Esophagus muscularis mucosa (tissue), 4 donors: ENCODE measurements around the gene HDGFL3. TPM values are rescaled to one million over a fixed set of nuclear protein-coding genes. Genes with fewer than 3 reads are reported as not detected.

ENCODE experiments used
- DNase-seq: peaks from one replicate; pipeline ENCODE4 v3.0.0-alpha.2; 2017; ENCODE audit errors: extremely low spot score
- H3K27ac ChIP-seq, 4 donors: fragments of 200-600 bp; sonication (generic); replicated peaks in 1 of 4; 1 replicate in 3 of 4; 2 replicates in 1 of 4; pipeline ENCODE4 v1.5.1; 2016 to 2019; ENCODE audit warnings: mild to moderate bottlenecking in 1 of 4
- H3K27me3 ChIP-seq, 4 donors: fragments of 200-600 bp; sonication (generic); one replicate each; pipeline versions ENCODE4 v1.5.1 to v1.6.0; 2016 to 2019
- H3K36me3 ChIP-seq, 4 donors: fragments of 200-600 bp; sonication (generic); one replicate each; pipeline ENCODE4 v1.5.1; 2016 to 2019
- H3K4me1 ChIP-seq, 4 donors: fragments of 200-600 bp; sonication (generic); one replicate each; pipeline ENCODE4 v1.5.1; 2016 to 2019
- H3K4me3 ChIP-seq, 4 donors: fragments of 200-600 bp; sonication (generic); 1 replicate in 2 of 4; 2 replicates in 2 of 4; pipeline ENCODE4 v1.5.1; 2016 to 2019; ENCODE audit warnings: mild to moderate bottlenecking in 4 of 4, moderate library complexity in 1 of 4
- H3K9me3 ChIP-seq, 4 donors: fragments of 200-600 bp; sonication (generic); 1 replicate in 3 of 4; 2 replicates in 1 of 4; pipeline ENCODE4 v1.5.1; 2016 to 2019
- CTCF ChIP-seq, 3 experiments: fragments of 200-600 bp in 2 of 3; fragments of 450-650 bp in 1 of 3; sonication (generic) in 2 of 3; IDR thresholded peaks; one replicate each; pipeline ENCODE4 v1.5.1; 2017 to 2019; ENCODE audit warnings: antibody characterized with exemption in 3 of 3, mild to moderate bottlenecking in 2 of 3, moderate library complexity in 1 of 3
- EP300 ChIP-seq: sonication (generic); formaldehyde crosslinking; IDR thresholded peaks from one replicate; pipeline ENCODE4 v1.6.1; 2017; ENCODE audit warnings: antibody characterized with exemption
- POLR2A ChIP-seq: fragments of 450-650 bp; IDR thresholded peaks from one replicate; pipeline ENCODE4 v1.6.1; 2017; ENCODE audit warnings: antibody characterized with exemption, moderate library complexity, mild to moderate bottlenecking, low read depth
- POLR2AphosphoS5 ChIP-seq, 2 donors: sonication (generic); formaldehyde crosslinking; IDR thresholded peaks; one replicate each; pipeline ENCODE4 v1.6.1; 2017; ENCODE audit warnings: antibody characterized with exemption in 2 of 2
- WGBS: methylation state at CpG from one replicate; pipeline ENCODE4 v1.1.5; 2018; 5-methylcytosine and 5-hydroxymethylcytosine counted together
- intact Hi-C: fragments of 100-400 bp; cut with DNase I; formaldehyde crosslinking; loops from one replicate; pipeline ENCODE4 v1.15.1; 2023
- total RNA-seq, 4 donors: library from RNA; depleted of rRNA; stranded (reverse); fragments of >200 nt; gene quantifications; one replicate each; pipeline versions ENCODE4 v1.1.0 to v1.2.1, GENCODE V29; 2016

HDGFL3 gene
- total RNA-seq, 4 donors from 2014 or later: 38.1 to 72.6 (median 47.9) TPM

- H3K4me1 ChIP-seq: peaks cover 19 to 66% (median 34%) of the 10 kb centered on the region in 4 donors
Measured at GRCh38 chr15:83110381-83110780, 97.2 kb downstream of the HDGFL3 start.

GRCh38 chr15:83109532-83109931, 98.1 kb downstream of the HDGFL3 start:
- Histone ChIP-seq H3K36me3 (peaks cover 0 to 8% (median 7%) of the 10 kb centered on the region in 4 donors), H3K9me3 (no peaks in the 10 kb centered on the region), H3K27ac (no peak overlapping the region), H3K4me3 (no peak overlapping the region), H3K4me1 (peaks cover 19 to 65% (median 34%) of the 10 kb centered on the region in 4 donors), H3K27me3 (peaks cover 0 to 54% (median 15%) of the 10 kb centered on the region in 4 donors)
- no peak for TF ChIP-seq CTCF (IDR thresholded peaks at IDR 0.05)
- WGBS: 89% methylated on average over 12 of the region's 12 CpGs
- DNase-seq: no peak
- intact Hi-C loops: no loop called here

More at GRCh38 chr15:83110381-83110780, 97.2 kb downstream of the HDGFL3 start:
- no peaks in the 10 kb centered on the region for H3K9me3 ChIP-seq
- TF ChIP-seq POLR2A: no peak
- no peak for TF ChIP-seq EP300
- 90% methylated on average over 3 of the region's 3 CpGs for WGBS
- intact Hi-C loops: no loop called here
- no peak for DNase-seq
- H3K36me3 ChIP-seq: peaks cover 0 to 13% (median 8%) of the 10 kb centered on the region in 4 donors
- H3K4me3 ChIP-seq: no peak overlapping the region
- peaks cover 0 to 50% (median 15%) of the 10 kb centered on the region in 4 donors for H3K27me3 ChIP-seq
- no peak overlapping the region for H3K27ac ChIP-seq

- peaks cover 0 to 60% (median 15%) of the 10 kb centered on the region in 4 donors for H3K27me3 ChIP-seq
- 41% methylated on average over 19 of the region's 21 CpGs for WGBS
- no peak for DNase-seq
- peak overlapping the region; percentile 42 to 73 (median 58) for H3K27ac ChIP-seq
- peaks cover 18 to 55% (median 31%) of the 10 kb centered on the region in 4 donors for H3K4me1 ChIP-seq
- no peaks in the 10 kb centered on the region for H3K9me3 ChIP-seq
- intact Hi-C loops: no loop called here
- peak overlapping the region; percentile 55 to 68 (median 61) for H3K4me3 ChIP-seq
- TF ChIP-seq POLR2AphosphoS5 (IDR thresholded peaks at IDR 0.05): peak; percentile 36 to 65
- TF ChIP-seq EP300: no peak
- peaks cover 0 to 4% (median 0%) of the 10 kb centered on the region in 4 donors for H3K36me3 ChIP-seq
Measured at GRCh38 chr15:83108266-83109219, 99.1 kb downstream of the HDGFL3 start.

- Histone ChIP-seq H3K9me3 (no peaks in the 10 kb centered on the region), H3K4me3 (peak overlapping the region; percentile 55 to 68 (median 61)), H3K4me1 (peaks cover 12 to 50% (median 28%) of the 10 kb centered on the region in 4 donors), H3K27me3 (peaks cover 0 to 60% (median 15%) of the 10 kb centered on the region in 4 donors), H3K27ac (peak overlapping the region; percentile 42 to 73 (median 58)), H3K36me3 (no peaks in the 10 kb centered on the region)
- TF ChIP-seq EP300 (no peak), CTCF (IDR thresholded peaks at IDR 0.05) (no peak), POLR2AphosphoS5 (IDR thresholded peaks at IDR 0.05) (no peak), POLR2A (no peak)
- WGBS: 5% methylated on average over 10 of the region's 30 CpGs
- intact Hi-C loops: no loop called here
- DNase-seq: no peak
Measured at GRCh38 chr15:83107841-83108181, 99.8 kb downstream of the HDGFL3 start.

GRCh38 chr15:83106994-83107840, 100.4 kb downstream of the HDGFL3 start, which contains the start of gene TM6SF1:
Gene TM6SF1, plus strand, starts transcription at chr15:83107645. Its CDS starts 36 bp downstream, at chr15:83107681.
- Histone ChIP-seq H3K36me3 (no peaks in the 10 kb centered on the region), H3K4me1 (peaks cover 12 to 47% (median 28%) of the 10 kb centered on the region in 4 donors), H3K27ac (peak within 1 kb of the TSS; percentile 42 to 73 (median 58)), H3K27me3 (peaks cover 0 to 60% (median 15%) of the 10 kb centered on the region in 4 donors), H3K4me3 (peak within 1 kb of the TSS; percentile 55 to 68 (median 61)), H3K9me3 (no peaks in the 10 kb centered on the region)
- DNase-seq: no peak
- WGBS: no CpG with 5 or more reads among the region's 97 CpGs
- no peak for TF ChIP-seq CTCF (IDR thresholded peaks at IDR 0.05)
- no peak for TF ChIP-seq EP300
- TF ChIP-seq POLR2A: no peak
- no peak for TF ChIP-seq POLR2AphosphoS5 (IDR thresholded peaks at IDR 0.05)
- intact Hi-C loops: no loop called here
